ENCODE results near the gene MLST8. TPM values are rescaled to one million over a fixed set of nuclear protein-coding genes. Genes with fewer than 3 reads are reported as not detected.

MLST8 gene
- total and polyA plus RNA-seq, 2 donors (not counting 1 experiment from before 2014, with no cell fraction given), result 36.1 to 112 TPM

DNA sequence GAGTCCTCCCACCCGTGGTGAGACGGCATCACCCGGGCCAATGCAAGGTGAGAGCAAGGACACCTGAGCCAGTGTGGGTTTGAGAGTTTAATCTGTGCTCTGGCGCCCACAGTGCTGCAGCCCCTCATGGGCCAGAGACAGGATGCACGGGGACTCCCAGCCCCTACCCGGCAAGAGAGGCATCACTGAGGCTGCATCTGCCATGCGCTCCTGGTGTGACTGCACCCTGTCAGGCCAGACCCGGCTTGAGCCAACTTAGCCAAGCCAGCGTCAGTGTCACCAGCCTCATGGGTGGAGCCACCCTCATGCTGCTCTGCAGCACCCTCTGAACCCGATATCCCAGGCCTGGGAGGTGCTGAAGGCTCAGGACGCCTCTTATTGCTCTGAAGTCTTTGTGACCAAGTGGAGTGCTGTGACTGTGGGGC, 6.7 kb downstream of the MLST8 start:
- no peaks in the 10 kb centered on the region for H3K27me3 ChIP-seq (replicated peaks in 1 of 4; ENCODE audit: control extremely low read depth in 1 of 4, control insufficient read depth in 3 of 4, insufficient read depth in 4 of 4, low read length in 3 of 4)
- ChIA-PET CTCF (interaction anchor here (1.0 kb wide), 1 partner anchor 17 kb away, joined by 3 read pairs; no protein-coding TSS in a partner anchor), POLR2A (interaction anchor here (0.7 kb wide), 1 partner anchor 10 kb away, joined by 3 read pairs; no protein-coding TSS in a partner anchor)
- H3K4me3 ChIP-seq (ENCODE audit: control extremely low read depth in 1 of 5, extremely low read depth in 1 of 5, insufficient read depth in 1 of 5, low read depth in 2 of 5, low read length in 4 of 5), result no peak overlapping the region
- WGBS (ENCODE audit: insufficient coverage), result 97% methylated on average over 8 of the region's 11 CpGs
- ATAC-seq (ENCODE audit: low read depth) (no peak), DNase-seq (no peak)
- Mint-ChIP-seq H3K4me3 (no peak overlapping the region), H3K27me3 (no peaks in the 10 kb centered on the region), H3K9me3 (ENCODE audit: insufficient read depth) (no peaks in the 10 kb centered on the region), H3K27ac (peak overlapping the region; percentile 50), H3K4me1 (peaks cover 25% of the 10 kb centered on the region)
- H3K27ac ChIP-seq (ENCODE audit: low read length in 2 of 2), result no peak overlapping the region
- no peak overlapping the region for H3K4me2 ChIP-seq (replicated peaks; ENCODE audit: low read depth, low read length, poor library complexity, severe bottlenecking)
- peaks cover 11% of the 10 kb centered on the region for H4K20me1 ChIP-seq (ENCODE audit: control insufficient read depth, insufficient read depth, low read length, poor library complexity, severe bottlenecking)
- peaks cover 10 to 19% of the 10 kb centered on the region in 2 donors for H3K4me1 ChIP-seq (ENCODE audit: control insufficient read depth in 2 of 2, insufficient read depth in 2 of 2, low read length in 2 of 2)
- no peak overlapping the region for H3K9ac ChIP-seq (ENCODE audit: low read length)
- peaks cover 0 to 35% of the 10 kb centered on the region in 2 experiments for H3K36me3 ChIP-seq (replicated peaks in 1 of 2; ENCODE audit: control extremely low read depth in 1 of 2, control insufficient read depth in 1 of 2, extremely low read depth in 1 of 2, insufficient read depth in 2 of 2, low read length in 1 of 2)
- TF ChIP-seq EZH2 (IDR thresholded peaks at IDR 0.05; ENCODE audit: borderline replicate concordance, insufficient read depth, low read depth, low read length, poor library complexity, severe bottlenecking) (no peak), CTCF (IDR thresholded peaks at IDR 0.05) (no peak)
- no peak overlapping the region for H2AFZ ChIP-seq (ENCODE audit: insufficient read depth, low read depth, low read length, poor library complexity, severe bottlenecking)
- intact Hi-C loops (cut with micrococcal nuclease), result no loop called here
- H3K79me2 ChIP-seq (ENCODE audit: control insufficient read depth, insufficient read depth, low read length), result peaks cover 14% of the 10 kb centered on the region
- H3K9me3 ChIP-seq (ENCODE audit: control extremely low read depth in 1 of 3, control insufficient read depth in 2 of 3, insufficient read depth in 1 of 3, low read length in 2 of 3), result no peaks in the 10 kb centered on the region

GRCh38 chr16:2212362-2213324, 7.4 kb downstream of the MLST8 start:
- Histone ChIP-seq H3K9me3 (ENCODE audit: control extremely low read depth in 1 of 3, control insufficient read depth in 2 of 3, insufficient read depth in 1 of 3, low read length in 2 of 3) (no peaks in the 10 kb centered on the region), H3K9ac (ENCODE audit: low read length) (no peak overlapping the region), H4K20me1 (ENCODE audit: control insufficient read depth, insufficient read depth, low read length, poor library complexity, severe bottlenecking) (peaks cover 11% of the 10 kb centered on the region), H3K4me2 (replicated peaks; ENCODE audit: low read depth, low read length, poor library complexity, severe bottlenecking) (peak overlapping the region; percentile 97), H3K36me3 (replicated peaks in 1 of 2; ENCODE audit: control extremely low read depth in 1 of 2, control insufficient read depth in 1 of 2, extremely low read depth in 1 of 2, insufficient read depth in 2 of 2, low read length in 1 of 2) (peaks cover 0 to 28% of the 10 kb centered on the region in 2 experiments), H2AFZ (ENCODE audit: insufficient read depth, low read depth, low read length, poor library complexity, severe bottlenecking) (no peak overlapping the region), H3K79me2 (ENCODE audit: control insufficient read depth, insufficient read depth, low read length) (peaks cover 11% of the 10 kb centered on the region), H3K27me3 (replicated peaks in 1 of 4; ENCODE audit: control extremely low read depth in 1 of 4, control insufficient read depth in 3 of 4, insufficient read depth in 4 of 4, low read length in 3 of 4) (no peaks in the 10 kb centered on the region), H3K27ac (ENCODE audit: low read length in 2 of 2) (no peak overlapping the region), H3K4me1 (ENCODE audit: control insufficient read depth in 2 of 2, insufficient read depth in 2 of 2, low read length in 2 of 2) (peaks cover 10 to 18% of the 10 kb centered on the region in 2 donors), H3K4me3 (ENCODE audit: control extremely low read depth in 1 of 5, extremely low read depth in 1 of 5, insufficient read depth in 1 of 5, low read depth in 2 of 5, low read length in 4 of 5) (no peak overlapping the region)
- DNase-seq, result no peak
- peak overlapping the region; percentile 50 for H3K27ac Mint-ChIP-seq
- H3K27me3 Mint-ChIP-seq, result no peaks in the 10 kb centered on the region
- no peaks in the 10 kb centered on the region for H3K9me3 Mint-ChIP-seq (ENCODE audit: insufficient read depth)
- H3K4me3 Mint-ChIP-seq, result peak overlapping the region; percentile 78
- H3K4me1 Mint-ChIP-seq, result peaks cover 18% of the 10 kb centered on the region
- intact Hi-C loops (cut with micrococcal nuclease), result no loop called here
- ATAC-seq (ENCODE audit: low read depth), result no peak
- 92% methylated on average over 19 of the region's 19 CpGs for WGBS (ENCODE audit: insufficient coverage)
- ChIA-PET POLR2A (no interaction called here), CTCF (no interaction called here)
- TF ChIP-seq CTCF (IDR thresholded peaks at IDR 0.05), result no peak
- no peak for TF ChIP-seq EZH2 (IDR thresholded peaks at IDR 0.05; ENCODE audit: borderline replicate concordance, insufficient read depth, low read depth, low read length, poor library complexity, severe bottlenecking)

Data from B cell (primary cell).